A673 (cell line): ENCODE results near the gene TMEM221. TPM values are rescaled to one million over a fixed set of nuclear protein-coding genes. Genes with fewer than 3 reads are reported as not detected.

Experiments
- Bru-seq: library from RNA; stranded (reverse); fragments of 400-500 nt; gene quantifications from one replicate; lab custom pipeline; 2021; lab: Mats Ljungman, UMichigan
- BruChase-seq, 2 experiments: library from RNA; stranded (reverse); fragments of 400-500 nt; gene quantifications; one replicate each; lab custom pipeline; 2021; lab: Mats Ljungman, UMichigan
- BruUV-seq: library from RNA; stranded (reverse); fragments of 400-500 nt; replicated peaks from 2 replicates; lab custom pipeline; 2021; lab: Mats Ljungman, UMichigan
- CTCF ChIA-PET: fragments of 300-600 bp; sonication (Branson Sonifier 250); formaldehyde crosslinking; loops from one replicate; lab custom pipeline; 2022; ENCODE audit warnings: antibody characterized with exemption; lab: Charles Lee
- POLR2A ChIA-PET: fragments of 300-600 bp; sonication (Branson Sonifier 250); formaldehyde crosslinking; loops from one replicate; lab custom pipeline; 2022; ENCODE audit warnings: antibody characterized with exemption; ENCODE audit not compliant: low non-redundant PET; lab: Charles Lee
- DNase-seq: peaks from one replicate; pipeline ENCODE4 v3.0.0-alpha.2; 2015; ENCODE audit warnings: low spot score
- H3K27ac ChIP-seq: fragments of 200-600 bp; sonication (generic); 2 replicates; pipeline ENCODE4 v1.5.1; 2016; ENCODE audit warnings: mixed run types, low read depth, mild to moderate bottlenecking, mixed read lengths, antibody characterized with exemption, low read length; ENCODE audit not compliant: poor library complexity, severe bottlenecking
- H3K27me3 ChIP-seq: fragments of 200-600 bp; sonication (generic); replicated peaks from 2 replicates; pipeline ENCODE4 v1.6.1; 2017; ENCODE audit warnings: mixed run types, low read depth, mild to moderate bottlenecking, mixed read lengths, antibody characterized with exemption, low read length; ENCODE audit not compliant: insufficient read depth, poor library complexity
- H3K36me3 ChIP-seq: fragments of 200-600 bp; sonication (generic); 2 replicates; pipeline ENCODE4 v1.6.1; 2016; ENCODE audit warnings: mixed run types, mild to moderate bottlenecking, mixed read lengths, antibody characterized with exemption, low read length; ENCODE audit not compliant: insufficient read depth, poor library complexity, severe bottlenecking
- H3K4me1 ChIP-seq: fragments of 200-600 bp; sonication (generic); 2 replicates; pipeline ENCODE4 v1.6.1; 2017; ENCODE audit warnings: mixed run types, mild to moderate bottlenecking, mixed read lengths, antibody characterized with exemption, low read length; ENCODE audit not compliant: insufficient read depth, poor library complexity, severe bottlenecking
- H3K4me3 ChIP-seq: fragments of 200-600 bp; sonication (generic); 2 replicates; pipeline ENCODE4 v1.5.1; 2016; ENCODE audit warnings: low read depth, mixed run types, mild to moderate bottlenecking, mixed read lengths, low read length; ENCODE audit not compliant: poor library complexity, severe bottlenecking
- H3K9me3 ChIP-seq: fragments of 200-600 bp; sonication (generic); 2 replicates; pipeline ENCODE4 v1.6.1; 2016; ENCODE audit warnings: mixed run types, low read depth, mild to moderate bottlenecking, mixed read lengths, antibody characterized with exemption, low read length; ENCODE audit not compliant: poor library complexity, severe bottlenecking
- EZH2 ChIP-seq: fragments of 200-600 bp; sonication (generic); IDR thresholded peaks from 2 replicates; pipeline ENCODE4 v1.6.1; 2017; ENCODE audit warnings: borderline replicate concordance, low read depth, mild to moderate bottlenecking, mixed read lengths, antibody characterized with exemption, low read length; ENCODE audit not compliant: poor library complexity, severe bottlenecking
- intact Hi-C: fragments of 100-400 bp; cut with micrococcal nuclease; formaldehyde crosslinking; loops from one replicate; pipeline ENCODE4 v1.10.0; 2022; ENCODE audit not compliant: unreplicated experiment
- long read RNA-seq: library from polyadenylated mRNA; stranded (forward); transcript quantifications from one replicate; pipeline ENCODE4 v2.0.0, GENCODE V29; 2022
- total RNA-seq: library from RNA; stranded (reverse); gene quantifications from 2 replicates; pipeline ENCODE4 v1.2.3, GENCODE V29; 2021
- TF ChIP-seq, protein P1 (sequence below): fragments of 300-800, 200-600 bp; sonication (generic); conservative IDR thresholded peaks from 2 replicates; pipeline ENCODE4 v1.5.1; 2017; ENCODE audit warnings: low read depth, mild to moderate bottlenecking, antibody characterized with exemption, low read length, moderate library complexity, mixed read lengths

Gene TMEM221
- 0.31 TPM in 1 of 2 replicates, not detected in the other for total RNA-seq
- Bru-seq, nascent RNA, result not detected
- BruChase-seq, experiment 1, labeled RNA remaining after a 2-hour chase, result percentile 21 among the genes with signal in this experiment
- percentile 32 among the genes with signal in this experiment for BruChase-seq, experiment 2, labeled RNA remaining after a 6-hour chase
- long read RNA-seq, partial matches to known transcripts, result 0 of 1 reads
- long read RNA-seq, other reads (novel, unspliced or antisense), result 1 of 1 reads

GRCh38 chr19:17448131-17448967 is at the start of gene TMEM221:
Gene TMEM221 (minus strand): TSS chr19:17448668. CDS start chr19:17448462, 206 bp downstream.
- no peaks in the 10 kb centered on the region for H3K9me3 ChIP-seq
- ChIA-PET POLR2A (interaction anchor here (0.6 to 0.7 kb wide), 2 partner anchors 103 to 1006 kb away, joined by 6 to 8 read pairs; no protein-coding TSS in a partner anchor), CTCF (interaction anchor here (1.0 kb wide), 1 partner anchor 1006 kb away, joined by 3 read pairs; no protein-coding TSS in a partner anchor)
- peak within 1 kb of the TSS; percentile 50 for H3K4me3 ChIP-seq
- peak; percentile 60 for DNase-seq
- H3K4me1 ChIP-seq, result peaks cover 5% of the 10 kb centered on the region
- no peaks in the 10 kb centered on the region for H3K36me3 ChIP-seq
- TF ChIP-seq, protein P1, sequence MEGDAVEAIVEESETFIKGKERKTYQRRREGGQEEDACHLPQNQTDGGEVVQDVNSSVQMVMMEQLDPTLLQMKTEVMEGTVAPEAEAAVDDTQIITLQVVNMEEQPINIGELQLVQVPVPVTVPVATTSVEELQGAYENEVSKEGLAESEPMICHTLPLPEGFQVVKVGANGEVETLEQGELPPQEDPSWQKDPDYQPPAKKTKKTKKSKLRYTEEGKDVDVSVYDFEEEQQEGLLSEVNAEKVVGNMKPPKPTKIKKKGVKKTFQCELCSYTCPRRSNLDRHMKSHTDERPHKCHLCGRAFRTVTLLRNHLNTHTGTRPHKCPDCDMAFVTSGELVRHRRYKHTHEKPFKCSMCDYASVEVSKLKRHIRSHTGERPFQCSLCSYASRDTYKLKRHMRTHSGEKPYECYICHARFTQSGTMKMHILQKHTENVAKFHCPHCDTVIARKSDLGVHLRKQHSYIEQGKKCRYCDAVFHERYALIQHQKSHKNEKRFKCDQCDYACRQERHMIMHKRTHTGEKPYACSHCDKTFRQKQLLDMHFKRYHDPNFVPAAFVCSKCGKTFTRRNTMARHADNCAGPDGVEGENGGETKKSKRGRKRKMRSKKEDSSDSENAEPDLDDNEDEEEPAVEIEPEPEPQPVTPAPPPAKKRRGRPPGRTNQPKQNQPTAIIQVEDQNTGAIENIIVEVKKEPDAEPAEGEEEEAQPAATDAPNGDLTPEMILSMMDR, result peak; percentile 63
- TF ChIP-seq EZH2, result no peak
- peaks cover 18% of the 10 kb centered on the region for H3K27me3 ChIP-seq
- intact Hi-C loops, result no loop called here
- BruUV-seq, result no TSS peak
- H3K27ac ChIP-seq, result no peak within 1 kb of the TSS

- POLR2A ChIA-PET, result no interaction called here
- intact Hi-C loops, result no loop called here
These were observed 48.8 kb upstream of the TMEM221 start for GRCh38 chr19:17497149-17497798.

More at GRCh38 chr19:17497149-17497798, 48.8 kb upstream of the TMEM221 start:
- no peaks in the 10 kb centered on the region for H3K27me3 ChIP-seq
- peaks cover 6% of the 10 kb centered on the region for H3K36me3 ChIP-seq
- TF ChIP-seq, protein P1, result no peak
- no peak for TF ChIP-seq EZH2
- BruUV-seq, result no TSS peak
- no peak for DNase-seq
- H3K9me3 ChIP-seq, result no peaks in the 10 kb centered on the region
- peaks cover 14% of the 10 kb centered on the region for H3K4me1 ChIP-seq
- H3K4me3 ChIP-seq, result no peak overlapping the region
- no peak overlapping the region for H3K27ac ChIP-seq
- CTCF ChIA-PET, result interaction anchor here (0.5 to 0.9 kb wide), 3 partner anchors 13 to 286 kb away, joined by 3 to 4 read pairs (median 4); no protein-coding TSS in a partner anchor
